ENCODE results near the gene KRT74. TPM values are rescaled to one million over a fixed set of nuclear protein-coding genes. Genes with fewer than 3 reads are reported as not detected.

KRT74 gene
- total RNA-seq, 1 donor: not detected

- H3K36me3 ChIP-seq (ENCODE audit: insufficient read depth, low read length): no peaks in the 10 kb centered on the region
Observed at GRCh38 chr12:52591521-52591920, 17.9 kb upstream of the KRT74 start.

GRCh38 chr12:52590021-52590420, 16.4 kb upstream of the KRT74 start:
- H3K4me2 ChIP-seq (ENCODE audit: insufficient read depth, low read length): no peak overlapping the region
- no peak overlapping the region for H2AFZ ChIP-seq (ENCODE audit: low read length)
- H4K20me1 ChIP-seq (ENCODE audit: insufficient read depth, low read length): no peaks in the 10 kb centered on the region
- no peak for DNase-seq (ENCODE audit: insufficient read length, low spot score, missing footprints)
- no peak overlapping the region for H3K4me3 ChIP-seq (ENCODE audit: insufficient read depth, low read length)
- no peak overlapping the region for H3K27ac ChIP-seq (ENCODE audit: low read depth, low read length)
- H3K4me1 ChIP-seq (ENCODE audit: insufficient read depth, low read length): no peaks in the 10 kb centered on the region
- H3K36me3 ChIP-seq (ENCODE audit: insufficient read depth, low read length): no peaks in the 10 kb centered on the region
- TF ChIP-seq, protein P1, sequence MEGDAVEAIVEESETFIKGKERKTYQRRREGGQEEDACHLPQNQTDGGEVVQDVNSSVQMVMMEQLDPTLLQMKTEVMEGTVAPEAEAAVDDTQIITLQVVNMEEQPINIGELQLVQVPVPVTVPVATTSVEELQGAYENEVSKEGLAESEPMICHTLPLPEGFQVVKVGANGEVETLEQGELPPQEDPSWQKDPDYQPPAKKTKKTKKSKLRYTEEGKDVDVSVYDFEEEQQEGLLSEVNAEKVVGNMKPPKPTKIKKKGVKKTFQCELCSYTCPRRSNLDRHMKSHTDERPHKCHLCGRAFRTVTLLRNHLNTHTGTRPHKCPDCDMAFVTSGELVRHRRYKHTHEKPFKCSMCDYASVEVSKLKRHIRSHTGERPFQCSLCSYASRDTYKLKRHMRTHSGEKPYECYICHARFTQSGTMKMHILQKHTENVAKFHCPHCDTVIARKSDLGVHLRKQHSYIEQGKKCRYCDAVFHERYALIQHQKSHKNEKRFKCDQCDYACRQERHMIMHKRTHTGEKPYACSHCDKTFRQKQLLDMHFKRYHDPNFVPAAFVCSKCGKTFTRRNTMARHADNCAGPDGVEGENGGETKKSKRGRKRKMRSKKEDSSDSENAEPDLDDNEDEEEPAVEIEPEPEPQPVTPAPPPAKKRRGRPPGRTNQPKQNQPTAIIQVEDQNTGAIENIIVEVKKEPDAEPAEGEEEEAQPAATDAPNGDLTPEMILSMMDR (IDR thresholded peaks at IDR 0.05; ENCODE audit: extremely low read depth, low read depth, low read length): no peak
- no peaks in the 10 kb centered on the region for H3K79me2 ChIP-seq (ENCODE audit: insufficient read depth, low read length)
- no peaks in the 10 kb centered on the region for H3K9me3 ChIP-seq (ENCODE audit: low read depth, low read length)
- peaks cover 18% of the 10 kb centered on the region for H3K27me3 ChIP-seq (ENCODE audit: insufficient read depth, low read length)

More at GRCh38 chr12:52591521-52591920, 17.9 kb upstream of the KRT74 start:
- Histone ChIP-seq H3K27ac (ENCODE audit: low read depth, low read length) (no peak overlapping the region), H3K4me3 (ENCODE audit: insufficient read depth, low read length) (no peak overlapping the region), H4K20me1 (ENCODE audit: insufficient read depth, low read length) (no peaks in the 10 kb centered on the region), H3K79me2 (ENCODE audit: insufficient read depth, low read length) (no peaks in the 10 kb centered on the region), H3K27me3 (ENCODE audit: insufficient read depth, low read length) (peaks cover 17% of the 10 kb centered on the region), H3K4me1 (ENCODE audit: insufficient read depth, low read length) (no peaks in the 10 kb centered on the region), H2AFZ (ENCODE audit: low read length) (no peak overlapping the region), H3K4me2 (ENCODE audit: insufficient read depth, low read length) (no peak overlapping the region), H3K9me3 (ENCODE audit: low read depth, low read length) (no peaks in the 10 kb centered on the region)
- TF ChIP-seq, protein P1 (IDR thresholded peaks at IDR 0.05; ENCODE audit: extremely low read depth, low read depth, low read length): no peak
- DNase-seq (ENCODE audit: insufficient read length, low spot score, missing footprints): no peak

- no peaks in the 10 kb centered on the region for H3K36me3 ChIP-seq (ENCODE audit: insufficient read depth, low read length)
- no peak overlapping the region for H3K27ac ChIP-seq (ENCODE audit: low read depth, low read length)
- H3K4me3 ChIP-seq (ENCODE audit: insufficient read depth, low read length): no peak overlapping the region
- no peak overlapping the region for H2AFZ ChIP-seq (ENCODE audit: low read length)
- peaks cover 11% of the 10 kb centered on the region for H3K27me3 ChIP-seq (ENCODE audit: insufficient read depth, low read length)
- TF ChIP-seq, protein P1 (IDR thresholded peaks at IDR 0.05; ENCODE audit: extremely low read depth, low read depth, low read length): no peak
- H3K79me2 ChIP-seq (ENCODE audit: insufficient read depth, low read length): no peaks in the 10 kb centered on the region
- DNase-seq (ENCODE audit: insufficient read length, low spot score, missing footprints): no peak
- no peaks in the 10 kb centered on the region for H3K9me3 ChIP-seq (ENCODE audit: low read depth, low read length)
- no peaks in the 10 kb centered on the region for H3K4me1 ChIP-seq (ENCODE audit: insufficient read depth, low read length)
- no peak overlapping the region for H3K4me2 ChIP-seq (ENCODE audit: insufficient read depth, low read length)
- no peaks in the 10 kb centered on the region for H4K20me1 ChIP-seq (ENCODE audit: insufficient read depth, low read length)
Observed at GRCh38 chr12:52587563-52587962, 13.9 kb upstream of the KRT74 start.

DNA sequence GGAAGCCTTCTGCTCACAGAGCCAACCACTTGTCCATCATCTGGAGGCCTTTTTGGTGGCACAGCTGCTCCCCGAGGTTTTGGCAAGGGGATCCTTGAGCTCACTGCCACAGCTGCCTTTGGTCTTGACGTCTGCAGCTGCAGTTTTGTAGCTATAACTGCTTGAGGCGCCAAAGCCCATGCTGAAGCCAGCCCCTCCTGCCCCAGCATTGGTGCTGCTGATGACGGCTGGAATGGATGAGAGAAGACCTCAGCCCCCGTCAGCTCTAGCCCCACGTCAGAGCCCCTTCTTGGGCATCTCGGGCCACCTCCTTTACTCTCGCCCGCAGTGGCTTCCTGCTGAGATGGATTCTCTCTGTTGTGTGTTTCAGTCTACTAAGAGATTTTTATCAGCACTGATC, 12.3 kb upstream of the KRT74 start:
- no peaks in the 10 kb centered on the region for H3K36me3 ChIP-seq (ENCODE audit: insufficient read depth, low read length)

More for the DNA sequence above, 12.3 kb upstream of the KRT74 start:
- H3K9me3 ChIP-seq (ENCODE audit: low read depth, low read length): no peaks in the 10 kb centered on the region
- H3K27ac ChIP-seq (ENCODE audit: low read depth, low read length): no peak overlapping the region
- H3K4me3 ChIP-seq (ENCODE audit: insufficient read depth, low read length): no peak overlapping the region
- H3K27me3 ChIP-seq (ENCODE audit: insufficient read depth, low read length): peaks cover 14% of the 10 kb centered on the region
- H3K79me2 ChIP-seq (ENCODE audit: insufficient read depth, low read length): no peaks in the 10 kb centered on the region
- TF ChIP-seq, protein P1 (IDR thresholded peaks at IDR 0.05; ENCODE audit: extremely low read depth, low read depth, low read length): no peak
- H3K4me1 ChIP-seq (ENCODE audit: insufficient read depth, low read length): no peaks in the 10 kb centered on the region
- DNase-seq (ENCODE audit: insufficient read length, low spot score, missing footprints): no peak
- H2AFZ ChIP-seq (ENCODE audit: low read length): no peak overlapping the region
- no peaks in the 10 kb centered on the region for H4K20me1 ChIP-seq (ENCODE audit: insufficient read depth, low read length)
- H3K4me2 ChIP-seq (ENCODE audit: insufficient read depth, low read length): no peak overlapping the region
